ENCODE data around the gene CD2. TPM values are rescaled to one million over a fixed set of nuclear protein-coding genes. Genes with fewer than 3 reads are reported as not detected.

Gene CD2
- total RNA-seq, 2 donors from 2014 or later, result 2.9 to 3.8 TPM

DNA sequence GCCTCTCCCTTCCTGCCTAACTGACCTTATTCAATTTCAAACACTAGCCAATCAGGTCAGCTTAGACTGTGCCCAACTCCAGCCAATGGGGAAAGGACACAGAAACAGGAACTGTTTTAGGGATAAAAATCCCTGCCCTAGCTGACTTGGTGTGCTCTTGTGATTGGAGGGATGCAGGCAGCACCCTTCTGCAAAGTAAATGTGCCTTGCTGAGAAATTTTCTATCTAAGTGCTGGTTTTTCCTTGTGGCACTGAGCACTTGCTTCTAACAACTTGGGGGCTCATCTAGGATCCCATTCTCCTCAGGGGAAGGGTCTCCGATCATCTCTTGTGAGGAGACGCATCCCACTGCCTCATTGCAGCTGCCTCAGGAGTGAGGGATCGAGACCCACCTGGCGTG is 10.7 kb upstream of the CD2 start:
- DNase-seq, result no peak
- H3K4me1 ChIP-seq, result no peaks in the 10 kb centered on the region
- H3K4me3 ChIP-seq, result no peak overlapping the region
- intact Hi-C loops (cut with DNase I), result no loop called here
- TF ChIP-seq, protein P1, sequence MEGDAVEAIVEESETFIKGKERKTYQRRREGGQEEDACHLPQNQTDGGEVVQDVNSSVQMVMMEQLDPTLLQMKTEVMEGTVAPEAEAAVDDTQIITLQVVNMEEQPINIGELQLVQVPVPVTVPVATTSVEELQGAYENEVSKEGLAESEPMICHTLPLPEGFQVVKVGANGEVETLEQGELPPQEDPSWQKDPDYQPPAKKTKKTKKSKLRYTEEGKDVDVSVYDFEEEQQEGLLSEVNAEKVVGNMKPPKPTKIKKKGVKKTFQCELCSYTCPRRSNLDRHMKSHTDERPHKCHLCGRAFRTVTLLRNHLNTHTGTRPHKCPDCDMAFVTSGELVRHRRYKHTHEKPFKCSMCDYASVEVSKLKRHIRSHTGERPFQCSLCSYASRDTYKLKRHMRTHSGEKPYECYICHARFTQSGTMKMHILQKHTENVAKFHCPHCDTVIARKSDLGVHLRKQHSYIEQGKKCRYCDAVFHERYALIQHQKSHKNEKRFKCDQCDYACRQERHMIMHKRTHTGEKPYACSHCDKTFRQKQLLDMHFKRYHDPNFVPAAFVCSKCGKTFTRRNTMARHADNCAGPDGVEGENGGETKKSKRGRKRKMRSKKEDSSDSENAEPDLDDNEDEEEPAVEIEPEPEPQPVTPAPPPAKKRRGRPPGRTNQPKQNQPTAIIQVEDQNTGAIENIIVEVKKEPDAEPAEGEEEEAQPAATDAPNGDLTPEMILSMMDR (IDR thresholded peaks at IDR 0.05), result no peak
- H3K9ac ChIP-seq (ENCODE audit: low read depth in 2 of 2, low read length in 2 of 2), result no peak overlapping the region
- H3K27me3 ChIP-seq, result no peaks in the 10 kb centered on the region
- H3K9me3 ChIP-seq, result peaks cover 8% of the 10 kb centered on the region
- H3K27ac ChIP-seq, result no peak overlapping the region
- H3K36me3 ChIP-seq, result no peaks in the 10 kb centered on the region

DNA sequence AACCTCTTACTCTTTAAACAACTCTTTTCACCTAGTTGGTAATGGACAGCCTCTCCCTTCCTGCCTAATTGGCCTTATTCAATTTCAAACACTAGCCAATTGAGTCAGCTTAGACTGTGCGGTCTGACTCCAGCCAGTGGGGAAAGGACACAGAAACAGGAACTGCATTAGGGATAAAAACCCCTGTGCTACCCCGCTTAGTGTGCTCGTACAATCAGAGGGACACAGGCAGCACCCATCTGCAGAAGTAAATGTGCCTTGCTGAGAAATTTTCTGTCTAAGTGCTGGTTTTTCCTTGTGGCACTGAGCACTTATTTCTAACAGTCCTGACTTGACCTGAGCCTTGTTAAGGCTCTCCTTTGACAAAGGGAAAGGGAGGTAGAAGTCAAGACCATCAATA is 6.0 kb upstream of the CD2 start:
- intact Hi-C loops (cut with DNase I), result no loop called here
- TF ChIP-seq, protein P1 (IDR thresholded peaks at IDR 0.05), result no peak
- peaks cover 8% of the 10 kb centered on the region for H3K9me3 ChIP-seq

DNA sequence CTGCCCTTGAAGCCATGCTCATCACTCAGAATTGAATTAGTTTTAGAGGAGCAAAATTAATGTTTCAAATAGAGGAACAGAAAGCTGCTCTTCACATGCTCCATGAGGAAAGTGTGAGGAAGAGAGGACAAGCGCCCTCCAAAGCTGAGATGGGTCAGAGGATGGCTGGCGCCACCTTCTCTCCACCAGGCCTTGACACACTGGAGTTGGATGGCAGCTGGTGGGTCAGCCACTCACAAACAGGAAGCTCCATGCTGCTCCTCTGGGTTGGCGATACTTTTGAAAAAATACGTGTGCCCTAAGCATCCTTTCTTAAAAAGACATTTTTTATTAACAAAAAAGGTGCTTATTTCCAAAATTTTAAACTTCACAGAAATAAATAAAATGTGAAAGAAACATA is 3.1 kb upstream of the CD2 start:
- intact Hi-C loops (cut with DNase I), result no loop called here
- H3K27ac ChIP-seq, result no peak overlapping the region
- no peak overlapping the region for H3K9ac ChIP-seq (ENCODE audit: low read depth in 2 of 2, low read length in 2 of 2)
- no peak for DNase-seq
- no peaks in the 10 kb centered on the region for H3K36me3 ChIP-seq
- no peaks in the 10 kb centered on the region for H3K4me1 ChIP-seq
- TF ChIP-seq, protein P1 (IDR thresholded peaks at IDR 0.05), result no peak
- H3K9me3 ChIP-seq, result no peaks in the 10 kb centered on the region
- no peak overlapping the region for H3K4me3 ChIP-seq
- no peaks in the 10 kb centered on the region for H3K27me3 ChIP-seq

More for the DNA sequence above, 6.0 kb upstream of the CD2 start:
- no peak for DNase-seq
- H3K36me3 ChIP-seq, result no peaks in the 10 kb centered on the region
- no peaks in the 10 kb centered on the region for H3K27me3 ChIP-seq
- no peaks in the 10 kb centered on the region for H3K4me1 ChIP-seq
- no peak overlapping the region for H3K9ac ChIP-seq (ENCODE audit: low read depth in 2 of 2, low read length in 2 of 2)
- H3K4me3 ChIP-seq, result no peak overlapping the region
- no peak overlapping the region for H3K27ac ChIP-seq

DNA sequence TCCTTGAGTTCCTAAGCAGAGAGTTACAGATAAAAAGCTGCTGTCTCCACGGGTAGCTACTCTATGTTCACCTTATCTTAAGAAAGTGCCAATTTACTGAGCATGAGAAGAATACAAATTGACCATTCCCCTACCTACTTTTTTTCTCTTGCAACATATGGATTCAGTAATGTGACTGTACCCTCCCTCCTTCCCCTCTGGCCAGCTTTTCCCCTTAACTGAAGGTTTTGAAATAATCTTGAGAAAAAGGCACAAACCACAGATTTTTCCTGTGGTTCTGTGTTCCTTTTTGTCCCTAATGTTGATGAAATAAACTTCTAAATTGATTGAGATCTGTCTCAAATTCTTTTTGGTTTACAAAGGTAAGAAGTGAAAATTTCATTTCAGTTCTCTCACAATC is 2.6 kb upstream of the CD2 start:
- no peak overlapping the region for H3K27ac ChIP-seq
- no peaks in the 10 kb centered on the region for H3K27me3 ChIP-seq
- no peak for DNase-seq
- TF ChIP-seq, protein P1 (IDR thresholded peaks at IDR 0.05), result no peak
- no peak overlapping the region for H3K9ac ChIP-seq (ENCODE audit: low read depth in 2 of 2, low read length in 2 of 2)
- no peaks in the 10 kb centered on the region for H3K9me3 ChIP-seq
- no peak overlapping the region for H3K4me3 ChIP-seq
- intact Hi-C loops (cut with DNase I), result no loop called here
- H3K36me3 ChIP-seq, result no peaks in the 10 kb centered on the region
- no peaks in the 10 kb centered on the region for H3K4me1 ChIP-seq

DNA sequence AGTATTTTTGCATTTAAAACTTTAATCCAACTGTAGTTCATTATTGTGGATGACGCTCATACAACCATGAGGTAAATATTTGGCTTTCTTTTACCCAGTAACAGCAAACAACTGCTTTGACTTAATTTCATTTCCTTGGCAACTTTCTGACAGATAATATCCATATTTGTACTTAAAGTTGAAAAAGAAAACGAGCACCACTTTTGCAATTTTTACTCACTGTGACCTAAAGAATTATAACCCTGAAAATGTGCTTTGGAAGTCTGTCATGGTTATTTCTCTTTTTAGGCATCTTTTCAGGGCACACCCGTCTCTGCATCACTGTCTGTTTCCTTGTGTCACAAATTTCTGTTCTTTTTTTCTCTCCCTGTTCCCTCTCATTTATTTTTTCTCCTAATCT is 918 bp upstream of the CD2 start:
- Histone ChIP-seq H3K9me3 (no peaks in the 10 kb centered on the region), H3K9ac (ENCODE audit: low read depth in 2 of 2, low read length in 2 of 2) (no peak overlapping the region), H3K27ac (no peak overlapping the region), H3K27me3 (no peaks in the 10 kb centered on the region), H3K4me3 (no peak overlapping the region), H3K36me3 (no peaks in the 10 kb centered on the region), H3K4me1 (no peaks in the 10 kb centered on the region)
- no peak for DNase-seq
- TF ChIP-seq, protein P1 (IDR thresholded peaks at IDR 0.05), result no peak
- intact Hi-C loops (cut with DNase I), result no loop called here

DNA sequence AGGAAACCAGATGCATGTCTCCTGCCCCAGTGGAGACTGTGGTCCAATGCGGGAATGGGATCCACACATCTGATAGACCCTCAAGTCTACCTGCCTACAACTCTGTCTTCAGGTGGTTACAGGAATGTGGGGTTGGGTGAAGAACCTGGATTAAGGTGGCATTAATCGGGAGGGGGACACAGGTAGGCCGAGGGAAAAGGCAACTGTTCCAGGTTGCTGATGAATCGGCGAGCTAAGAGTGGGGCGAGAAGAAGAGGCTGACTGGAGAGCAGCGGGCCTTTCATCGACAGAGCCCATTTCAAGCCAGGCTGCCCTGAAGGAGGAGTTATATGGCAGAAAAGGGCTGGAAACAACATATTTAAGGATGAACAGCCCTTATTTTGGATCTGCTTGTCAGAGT is 836 bp downstream of the CD2 start:
- intact Hi-C loops (cut with DNase I), result no loop called here
- H3K9ac ChIP-seq (ENCODE audit: low read depth in 2 of 2, low read length in 2 of 2), result peak overlapping the region in 1 of 2 donors; percentile 37
- no peaks in the 10 kb centered on the region for H3K4me1 ChIP-seq
- no peaks in the 10 kb centered on the region for H3K36me3 ChIP-seq
- H3K27ac ChIP-seq, result peak overlapping the region; percentile 36
- H3K4me3 ChIP-seq, result peak overlapping the region; percentile 12
- no peaks in the 10 kb centered on the region for H3K9me3 ChIP-seq
- no peaks in the 10 kb centered on the region for H3K27me3 ChIP-seq
- DNase-seq, result no peak
- TF ChIP-seq, protein P1 (IDR thresholded peaks at IDR 0.05), result no peak

All from colonic mucosa (tissue), 4 donors.